ENCODE measurements around the gene VANGL2.

- TF ChIP-seq CTCF (IDR thresholded peaks at IDR 0.05) (no peak), POLR2A (IDR thresholded peaks at IDR 0.05) (no peak)
Observed at GRCh38 chr1:160353223-160353622, 47.1 kb upstream of the VANGL2 start.
